HFF-Myc (cell line): ENCODE results near the gene CFAP410.

ENCODE experiments used
- DNase-seq: peaks from one replicate; pipeline ENCODE4 v3.0.0-alpha.2; 2011; ENCODE audit warnings: low read depth; ENCODE audit errors: extremely low read depth
- H3K4me3 ChIP-seq: replicated peaks from 2 replicates; pipeline ENCODE4 v1.5.1; 2011; ENCODE audit warnings: low read depth, mild to moderate bottlenecking, control low read depth, low read length
- CTCF ChIP-seq: IDR thresholded peaks from 2 replicates; pipeline ENCODE4 v1.5.1; 2012; ENCODE audit warnings: mild to moderate bottlenecking, low read depth, low read length, control low read depth; ENCODE audit errors: missing control alignments

The CFAP410 gene

GRCh38 chr21:44338971-44339910 is at the start of gene CFAP410:
Gene CFAP410, minus strand, starts transcription at chr21:44339390. Its CDS starts 196 bp downstream, at chr21:44339194.
- TF ChIP-seq CTCF = no peak
- DNase-seq = peak; percentile 77
- H3K4me3 ChIP-seq = peak within 1 kb of the TSS; percentile 80

- H3K4me3 ChIP-seq = no peak overlapping the region
- DNase-seq = no peak
- no peak for TF ChIP-seq CTCF
These were observed 45.8 kb upstream of the CFAP410 start for GRCh38 chr21:44384968-44385367.

- no peak for DNase-seq
- H3K4me3 ChIP-seq = no peak overlapping the region
- TF ChIP-seq CTCF = no peak
These were observed 44.0 kb upstream of the CFAP410 start for GRCh38 chr21:44383216-44383615.

- H3K4me3 ChIP-seq = no peak overlapping the region
- no peak for DNase-seq
- no peak for TF ChIP-seq CTCF
These were observed 43.3 kb upstream of the CFAP410 start for GRCh38 chr21:44382536-44382935.

DNA sequence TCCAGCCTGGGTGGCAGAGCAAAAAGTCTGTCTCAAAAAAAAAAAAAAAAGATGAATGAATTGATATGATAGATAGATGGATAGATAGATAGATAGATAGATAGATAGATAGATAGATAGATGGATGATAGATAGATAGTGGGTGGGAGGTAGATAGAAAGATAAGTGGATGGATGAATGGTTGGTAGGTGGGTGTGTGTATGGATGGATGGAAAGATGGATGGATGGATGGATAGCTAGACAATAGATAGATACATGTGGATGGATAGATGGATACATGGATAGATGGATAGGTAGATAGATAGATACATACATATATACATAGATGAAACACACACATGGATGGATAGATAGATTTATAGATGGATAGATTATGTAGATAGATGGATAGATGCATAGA is 42.7 kb upstream of the CFAP410 start:
- H3K4me3 ChIP-seq = no peak overlapping the region
- DNase-seq = no peak
- no peak for TF ChIP-seq CTCF

DNA sequence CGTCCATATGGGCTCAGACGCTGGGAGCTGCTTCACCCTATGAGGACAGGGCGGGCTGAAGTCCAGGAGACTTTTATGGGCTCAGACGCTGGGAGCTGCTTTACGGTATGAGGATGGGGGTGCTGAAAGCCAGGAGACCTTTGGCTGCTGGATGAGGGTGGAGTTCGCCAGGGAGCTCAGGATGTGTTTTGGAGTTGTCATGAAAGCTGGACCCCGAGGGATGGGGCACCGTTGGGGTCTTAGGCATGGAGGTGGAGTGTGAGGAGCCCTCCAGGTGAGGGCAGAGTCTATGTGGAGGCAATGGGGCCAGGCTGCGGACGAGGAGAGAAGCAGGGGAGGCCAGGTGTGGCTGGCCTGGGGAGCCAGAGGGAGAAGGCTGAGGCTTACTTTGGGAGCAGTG is 41.7 kb upstream of the CFAP410 start:
- TF ChIP-seq CTCF = no peak
- H3K4me3 ChIP-seq = no peak overlapping the region
- no peak for DNase-seq
